GM21576 (cell line): ENCODE data around the gene TFCP2.

ENCODE experiments used
- ATAC-seq: cut with Tn5 transposase; IDR thresholded peaks from one replicate; pipeline ENCODE4 v1.9.1; 2021; ENCODE audit warnings: mild to moderate bottlenecking, moderate library complexity; ENCODE audit not compliant: unreplicated experiment

Gene TFCP2

GRCh38 chr12:51198568-51199365 is 25.8 kb upstream of the TFCP2 start:
- ATAC-seq, result no peak

DNA sequence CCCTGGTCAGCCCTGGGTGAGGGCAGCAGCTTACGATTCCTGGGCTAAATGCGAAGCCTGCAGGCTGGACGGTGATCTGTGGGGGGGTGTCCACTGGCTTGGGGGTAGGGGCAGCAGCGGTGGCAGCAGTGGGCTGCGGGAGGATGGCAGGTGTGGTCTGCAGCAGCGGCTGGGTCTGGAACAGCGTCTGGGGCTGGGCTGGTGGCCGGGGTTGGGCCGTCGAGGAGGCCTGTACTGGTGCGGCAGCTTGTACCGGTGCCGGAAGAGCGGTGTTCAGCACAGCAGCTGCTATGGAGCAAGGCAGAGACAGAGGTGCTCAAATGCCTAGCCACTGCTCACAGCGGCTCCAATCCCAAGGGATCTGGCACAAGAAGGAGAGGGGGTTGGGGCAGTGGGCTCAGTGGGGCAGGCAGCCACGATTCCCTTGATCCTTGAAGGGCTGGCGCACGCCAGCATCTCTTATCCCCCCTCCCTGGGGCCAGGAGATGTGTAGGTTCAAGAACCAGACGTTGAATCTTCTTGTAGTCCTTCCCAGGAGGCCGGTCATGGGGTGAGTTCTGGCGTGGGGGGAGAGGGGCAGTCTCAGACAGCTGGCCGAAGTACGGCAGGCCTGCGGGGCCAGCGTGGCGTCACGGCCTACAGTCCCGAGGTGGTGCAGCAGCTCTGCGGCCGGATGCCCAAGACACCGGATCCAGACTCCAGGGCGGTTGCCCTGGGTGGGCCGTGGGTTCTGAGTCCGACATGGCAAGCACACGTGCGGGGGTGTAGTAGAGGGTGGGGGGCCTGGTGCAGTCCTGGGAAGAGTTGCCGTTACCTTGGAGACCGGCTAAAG is 25.0 kb upstream of the TFCP2 start:
- no peak for ATAC-seq

DNA sequence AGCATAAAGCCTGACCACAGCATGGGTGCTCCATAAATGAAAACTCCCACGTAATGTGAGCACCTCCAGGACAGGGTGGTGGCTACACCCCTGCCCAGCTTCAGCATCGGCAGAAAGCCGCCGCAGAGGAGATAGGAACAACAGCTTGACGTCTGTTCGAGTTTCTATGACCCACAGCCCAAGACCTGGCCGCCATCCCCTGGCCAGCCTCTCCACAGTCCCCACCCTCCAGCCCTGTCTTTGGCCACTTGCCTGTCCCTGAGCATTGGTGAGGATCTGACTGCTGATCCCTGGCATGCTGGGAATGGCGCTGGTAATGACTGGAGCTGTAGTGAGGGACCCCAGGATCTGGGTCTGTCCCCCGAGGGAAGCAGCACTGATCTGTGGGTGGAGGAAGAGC is 23.6 kb upstream of the TFCP2 start:
- no peak for ATAC-seq

- no peak for ATAC-seq
These were observed 22.9 kb upstream of the TFCP2 start for GRCh38 chr12:51195841-51196240.

DNA sequence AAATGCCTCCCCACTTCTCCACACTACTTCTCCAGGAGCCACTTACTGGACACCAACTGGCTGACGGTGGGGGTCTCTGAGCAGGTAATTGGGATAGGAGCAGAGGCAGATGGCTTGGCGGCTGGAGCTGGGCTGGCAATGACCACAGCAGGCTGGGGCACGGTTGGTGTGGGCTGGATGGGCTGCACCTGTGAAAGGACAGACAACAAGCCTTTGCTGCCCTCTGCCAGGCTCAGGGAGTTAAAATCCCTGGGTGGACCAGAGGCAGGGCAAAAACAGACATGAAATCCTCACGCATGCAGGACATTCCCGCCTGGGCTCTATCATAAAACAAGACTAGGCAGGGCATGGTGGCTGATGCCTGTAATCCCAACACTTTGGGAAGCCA is 19.3 kb upstream of the TFCP2 start:
- ATAC-seq, result no peak

- no peak for ATAC-seq
These were observed 18.8 kb upstream of the TFCP2 start for GRCh38 chr12:51191516-51192283.

DNA sequence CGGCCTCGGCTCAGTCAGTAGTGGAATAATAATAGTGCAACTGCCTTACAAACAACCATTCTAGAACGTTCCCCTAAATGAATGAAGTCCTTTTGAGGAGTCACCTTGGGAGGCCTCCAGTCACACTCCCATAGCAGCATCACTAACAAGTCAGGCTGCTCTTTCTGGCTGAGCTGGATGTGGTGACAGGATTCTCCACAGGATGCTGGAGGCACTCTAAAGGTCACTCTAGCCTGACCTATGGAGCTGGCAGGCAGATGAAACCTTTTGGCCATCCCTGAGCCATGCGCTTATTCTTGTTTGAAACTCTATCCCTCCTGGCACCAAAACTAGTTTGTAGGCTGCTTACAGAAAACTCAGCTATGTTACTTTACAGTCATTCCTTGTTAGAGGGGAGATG is 17.9 kb upstream of the TFCP2 start:
- ATAC-seq, result no peak

- ATAC-seq, result no peak
These were observed 16.9 kb upstream of the TFCP2 start for GRCh38 chr12:51189790-51190355.

DNA sequence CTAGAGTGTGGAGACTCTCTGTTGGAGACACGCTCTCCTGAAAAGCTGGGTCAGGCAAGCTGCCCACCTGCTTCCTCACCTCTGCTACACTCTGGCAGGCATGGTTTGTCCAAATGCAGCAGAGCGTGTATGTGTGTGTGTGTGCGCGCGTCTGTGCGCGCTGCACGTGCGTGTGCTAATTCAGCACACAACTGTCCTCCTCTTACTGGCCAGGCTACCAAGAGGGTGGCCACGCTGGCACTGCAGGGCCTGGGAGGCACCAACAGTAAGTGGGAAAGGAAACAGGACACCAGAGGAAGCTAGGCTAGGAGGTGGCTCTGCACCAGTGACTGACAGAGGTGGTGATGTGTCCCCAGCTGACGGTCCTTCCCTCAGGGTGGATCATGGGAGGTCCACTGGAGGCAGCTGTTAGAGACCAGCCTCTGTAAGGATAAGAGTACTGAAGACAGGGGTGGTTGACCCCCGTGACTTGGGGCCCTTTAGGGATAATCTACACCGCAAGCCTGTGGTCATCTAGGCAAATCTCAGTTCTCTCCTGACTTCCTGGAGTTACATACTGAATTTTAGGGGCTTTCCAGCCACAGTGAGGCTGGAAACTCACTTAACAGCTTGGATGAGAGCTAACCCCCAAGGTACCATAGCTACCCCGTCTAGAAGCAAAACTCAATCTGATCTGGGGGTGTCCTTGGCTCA is 15.6 kb upstream of the TFCP2 start:
- ATAC-seq, result no peak

- no peak for ATAC-seq
These were observed 14.5 kb upstream of the TFCP2 start for GRCh38 chr12:51187370-51187987.

GRCh38 chr12:51186465-51187085 is 13.6 kb upstream of the TFCP2 start:
- no peak for ATAC-seq

DNA sequence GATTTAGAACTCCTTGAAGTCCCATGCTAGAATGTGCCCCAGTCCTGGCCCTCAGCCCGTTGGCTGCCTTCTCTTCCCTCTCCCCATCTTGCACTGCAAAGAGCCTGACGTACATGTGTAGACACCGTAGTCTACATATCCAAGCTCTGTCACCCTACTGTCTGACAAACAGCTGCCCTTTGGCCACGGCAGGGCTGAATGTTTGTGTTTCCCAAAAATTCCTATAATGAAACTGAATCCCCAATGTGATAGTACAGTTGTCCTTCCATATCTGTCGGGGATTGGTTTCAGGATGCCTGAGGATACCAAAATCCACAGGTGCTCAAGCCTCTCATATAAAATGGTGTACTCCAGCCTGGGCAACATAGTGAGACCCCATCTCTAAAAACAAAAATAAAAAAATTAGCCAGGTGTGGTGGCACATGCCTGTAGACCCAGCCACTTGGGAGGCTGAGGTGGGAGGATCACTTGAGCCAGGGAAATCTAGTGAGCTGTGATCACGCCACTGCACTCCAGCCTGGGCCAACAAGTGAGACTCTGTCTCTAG is 12.3 kb upstream of the TFCP2 start:
- ATAC-seq, result no peak

DNA sequence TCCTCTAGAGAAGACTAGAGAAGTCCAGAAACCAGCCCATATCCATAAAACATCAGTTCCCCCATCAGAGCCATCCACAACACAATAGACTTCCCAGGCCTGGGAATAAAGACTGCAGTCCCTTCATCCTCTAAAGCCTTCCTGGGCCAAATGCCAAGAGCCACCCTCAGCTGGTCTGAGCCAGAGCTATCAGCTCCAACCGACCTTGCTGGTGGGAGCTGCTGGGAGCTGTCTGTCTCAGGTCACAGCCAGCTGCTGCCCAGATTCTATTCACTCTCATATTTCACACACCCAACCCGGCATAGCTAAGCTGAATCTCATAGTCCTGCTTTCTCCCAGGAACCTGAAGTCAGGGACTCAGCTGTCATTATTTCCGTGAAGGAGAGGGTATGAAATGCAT is 10.9 kb upstream of the TFCP2 start:
- ATAC-seq, result no peak

GRCh38 chr12:51183349-51183748 is 10.4 kb upstream of the TFCP2 start:
- no peak for ATAC-seq

- ATAC-seq, result no peak
These were observed 8.6 kb upstream of the TFCP2 start for GRCh38 chr12:51181558-51181957.

DNA sequence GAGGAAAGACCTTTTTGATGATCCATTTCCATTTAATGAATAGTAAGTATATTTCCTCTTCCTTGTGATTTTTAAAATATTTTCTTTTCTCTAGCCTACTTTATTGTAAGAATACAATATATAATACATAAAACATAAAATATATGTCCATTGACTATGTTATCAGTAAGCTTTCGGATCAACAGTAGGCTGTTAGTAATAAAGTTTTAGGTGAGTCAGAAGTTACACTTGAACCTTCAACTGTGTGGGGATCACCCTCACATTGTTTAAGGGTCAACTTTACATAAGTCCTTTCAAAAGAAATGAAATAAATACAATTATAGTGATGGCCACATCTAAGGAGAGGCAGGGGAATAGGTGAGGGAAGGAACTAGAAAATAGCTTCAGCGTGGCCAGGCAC is 5.0 kb upstream of the TFCP2 start:
- ATAC-seq, result no peak

GRCh38 chr12:51174501-51174900 is 1.6 kb upstream of the TFCP2 start:
- no peak for ATAC-seq

GRCh38 chr12:51171884-51172514 is 936 bp downstream of the TFCP2 start:
- ATAC-seq, result peak; percentile 4

- no peak for ATAC-seq
These were observed 9.1 kb downstream of the TFCP2 start for GRCh38 chr12:51163795-51164194.
